Progenitor cell of endocrine pancreas (in vitro differentiated cells): ENCODE results near the gene RGS8. TPM values are rescaled to one million over a fixed set of nuclear protein-coding genes. Genes with fewer than 3 reads are reported as not detected.

ENCODE experiments used
- DNase-seq: peaks from one replicate; pipeline ENCODE4 v3.0.0; 2021; ENCODE audit warnings: low spot score; ENCODE audit not compliant: unreplicated experiment
- H3K27ac Mint-ChIP-seq: 2 replicates; pipeline ENCODE4 v1.8.0; 2021; ENCODE audit warnings: mild to moderate bottlenecking, moderate library complexity, mixed read lengths
- H3K27me3 Mint-ChIP-seq: 2 replicates; pipeline ENCODE4 v1.8.0; 2021; ENCODE audit warnings: mixed read lengths
- H3K36me3 Mint-ChIP-seq: 2 replicates; pipeline ENCODE4 v1.8.0; 2022; ENCODE audit warnings: mixed read lengths; ENCODE audit not compliant: insufficient read depth
- H3K4me1 Mint-ChIP-seq: 2 replicates; pipeline ENCODE4 v1.8.0; 2021; ENCODE audit warnings: low read depth, mixed read lengths
- H3K4me3 Mint-ChIP-seq: 2 replicates; pipeline ENCODE4 v1.8.0; 2021; ENCODE audit warnings: low read depth, mild to moderate bottlenecking, moderate library complexity, mixed read lengths
- H3K9me3 Mint-ChIP-seq: 2 replicates; pipeline ENCODE4 v1.8.0; 2021; ENCODE audit warnings: low read depth, mixed read lengths
- CTCF ChIP-seq: fragments of 200-600 bp; sonication (generic); IDR thresholded peaks from one replicate; pipeline ENCODE4 v1.5.0; 2021; ENCODE audit warnings: antibody characterized with exemption, mild to moderate bottlenecking; ENCODE audit not compliant: unreplicated experiment
- total RNA-seq: library from RNA; stranded (reverse); gene quantifications from 2 replicates; pipeline ENCODE4 v1.2.1, GENCODE V29; 2021

The RGS8 gene
- total RNA-seq, 1 donor from 2014 or later = 0.05 TPM

- peaks cover 16% of the 10 kb centered on the region for H3K4me1 Mint-ChIP-seq
- no peak for TF ChIP-seq CTCF
- no peaks in the 10 kb centered on the region for H3K36me3 Mint-ChIP-seq
- DNase-seq = no peak
- peaks cover 7% of the 10 kb centered on the region for H3K9me3 Mint-ChIP-seq
- no peak overlapping the region for H3K27ac Mint-ChIP-seq
- H3K27me3 Mint-ChIP-seq = no peaks in the 10 kb centered on the region
- no peak overlapping the region for H3K4me3 Mint-ChIP-seq
These were observed 6.6 kb upstream of the RGS8 start for GRCh38 chr1:182690886-182691443.

GRCh38 chr1:182688436-182689205, 4.2 kb upstream of the RGS8 start:
- Mint-ChIP-seq H3K9me3 (peaks cover 7% of the 10 kb centered on the region), H3K27me3 (peaks cover 3% of the 10 kb centered on the region), H3K27ac (no peak overlapping the region), H3K4me3 (no peak overlapping the region), H3K4me1 (peaks cover 20% of the 10 kb centered on the region), H3K36me3 (no peaks in the 10 kb centered on the region)
- no peak for TF ChIP-seq CTCF
- no peak for DNase-seq

GRCh38 chr1:182687361-182687760, 3.0 kb upstream of the RGS8 start:
- peak overlapping the region; percentile 62 for H3K27ac Mint-ChIP-seq
- H3K36me3 Mint-ChIP-seq = no peaks in the 10 kb centered on the region
- TF ChIP-seq CTCF = no peak
- H3K9me3 Mint-ChIP-seq = peaks cover 3% of the 10 kb centered on the region
- DNase-seq = no peak
- H3K27me3 Mint-ChIP-seq = peaks cover 4% of the 10 kb centered on the region
- H3K4me3 Mint-ChIP-seq = no peak overlapping the region
- H3K4me1 Mint-ChIP-seq = peaks cover 20% of the 10 kb centered on the region

- TF ChIP-seq CTCF = no peak
- Mint-ChIP-seq H3K36me3 (no peaks in the 10 kb centered on the region), H3K4me1 (peaks cover 20% of the 10 kb centered on the region), H3K27me3 (peaks cover 4% of the 10 kb centered on the region), H3K9me3 (peaks cover 3% of the 10 kb centered on the region), H3K4me3 (no peak overlapping the region), H3K27ac (no peak overlapping the region)
- DNase-seq = no peak
These were observed 2.1 kb upstream of the RGS8 start for GRCh38 chr1:182686446-182686845.

- no peak for TF ChIP-seq CTCF
- H3K27me3 Mint-ChIP-seq = peaks cover 11% of the 10 kb centered on the region
- no peaks in the 10 kb centered on the region for H3K9me3 Mint-ChIP-seq
- H3K4me3 Mint-ChIP-seq = no peak overlapping the region
- peaks cover 20% of the 10 kb centered on the region for H3K4me1 Mint-ChIP-seq
- H3K27ac Mint-ChIP-seq = no peak overlapping the region
- H3K36me3 Mint-ChIP-seq = no peaks in the 10 kb centered on the region
- DNase-seq = no peak
These were observed 828 bp upstream of the RGS8 start for GRCh38 chr1:182685215-182685614.
